GM19438 (cell line): Measurements from ENCODE around the gene HOXA1.

ENCODE experiments used
- ATAC-seq: cut with Tn5 transposase; IDR thresholded peaks from one replicate; pipeline ENCODE4 v1.9.1; 2021; ENCODE audit warnings: low read depth; ENCODE audit not compliant: unreplicated experiment

The HOXA1 gene

DNA sequence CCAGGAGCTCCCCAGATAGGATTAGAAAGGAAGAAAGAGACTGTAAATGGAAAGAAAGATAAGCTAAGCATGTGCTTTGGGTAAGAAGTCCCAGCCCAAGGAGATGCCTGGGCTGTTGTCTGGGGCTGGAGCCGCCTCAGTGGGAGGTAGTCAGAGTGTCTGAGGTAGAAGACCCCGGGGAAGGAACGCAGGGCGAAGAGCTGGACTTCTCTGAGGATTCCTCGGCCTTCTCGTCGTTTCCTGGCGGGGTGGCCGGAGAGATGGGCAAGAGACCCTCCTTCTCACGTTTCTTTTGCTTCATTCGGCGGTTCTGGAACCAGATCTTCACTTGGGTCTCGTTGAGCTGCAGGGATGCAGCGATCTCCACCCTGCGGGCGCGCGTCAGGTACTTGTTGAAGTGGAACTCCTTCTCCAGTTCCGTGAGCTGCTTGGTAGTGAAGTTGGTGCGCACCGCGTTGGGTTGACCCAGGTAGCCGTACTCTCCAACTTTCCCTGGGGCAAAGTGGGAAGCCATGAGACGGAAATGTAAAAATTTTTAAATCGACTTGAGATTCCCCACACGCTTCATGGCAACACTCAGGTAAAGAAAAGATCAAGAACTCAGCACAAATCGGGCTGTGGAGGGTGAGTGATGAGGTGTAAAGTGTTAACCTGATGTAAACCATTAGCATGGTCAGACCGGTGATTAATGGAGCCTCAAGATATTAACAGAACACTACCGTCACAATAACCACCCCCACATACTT, 1.3 kb downstream of the HOXA1 start:
- no peak for ATAC-seq

DNA sequence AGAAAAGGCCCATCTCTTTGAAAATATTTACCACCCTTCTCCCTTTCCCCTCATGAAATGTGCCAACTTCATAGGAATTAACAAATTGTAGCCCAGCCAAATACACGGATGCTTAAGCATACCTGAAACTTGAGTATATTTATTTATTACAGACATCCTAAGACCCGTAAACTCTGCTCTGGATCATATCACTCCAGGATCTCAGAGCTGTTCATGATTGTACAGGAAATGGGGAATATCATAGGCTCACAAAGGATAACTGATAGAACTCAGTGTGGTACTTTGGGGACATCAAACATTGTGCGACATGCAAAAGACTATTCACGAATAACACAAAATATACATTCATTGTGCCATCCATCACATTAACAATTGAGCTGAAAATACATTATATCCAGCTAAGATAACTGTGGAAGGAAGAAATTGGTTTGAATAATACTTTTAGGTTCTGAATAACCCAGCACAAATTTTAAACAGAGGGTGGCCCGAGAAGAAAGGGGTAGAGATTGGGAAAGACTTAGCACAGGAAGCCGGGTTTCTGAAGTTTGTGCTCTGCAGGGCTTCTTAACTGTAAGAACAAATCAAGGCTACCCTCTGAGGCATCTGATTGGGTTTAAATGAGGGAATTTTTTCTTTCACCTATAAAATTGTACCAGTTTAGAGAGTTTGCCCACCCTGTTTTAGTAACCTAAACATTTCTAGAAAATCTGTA, 2.5 kb downstream of the HOXA1 start:
- no peak for ATAC-seq

DNA sequence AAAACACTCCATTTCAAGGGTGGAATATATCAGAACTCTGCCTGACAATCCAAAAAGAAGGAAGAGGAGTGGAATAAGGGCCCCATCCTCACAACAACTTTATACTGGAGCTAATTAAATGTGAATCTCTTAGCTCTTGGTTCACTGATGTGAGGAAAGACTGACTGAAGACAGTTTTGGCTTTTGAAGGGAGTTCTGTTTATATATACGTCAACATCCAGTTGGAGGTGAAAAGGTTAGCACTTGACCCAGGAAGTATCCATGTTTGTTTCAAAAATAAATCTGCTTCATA, 3.0 kb downstream of the HOXA1 start:
- ATAC-seq = no peak

DNA sequence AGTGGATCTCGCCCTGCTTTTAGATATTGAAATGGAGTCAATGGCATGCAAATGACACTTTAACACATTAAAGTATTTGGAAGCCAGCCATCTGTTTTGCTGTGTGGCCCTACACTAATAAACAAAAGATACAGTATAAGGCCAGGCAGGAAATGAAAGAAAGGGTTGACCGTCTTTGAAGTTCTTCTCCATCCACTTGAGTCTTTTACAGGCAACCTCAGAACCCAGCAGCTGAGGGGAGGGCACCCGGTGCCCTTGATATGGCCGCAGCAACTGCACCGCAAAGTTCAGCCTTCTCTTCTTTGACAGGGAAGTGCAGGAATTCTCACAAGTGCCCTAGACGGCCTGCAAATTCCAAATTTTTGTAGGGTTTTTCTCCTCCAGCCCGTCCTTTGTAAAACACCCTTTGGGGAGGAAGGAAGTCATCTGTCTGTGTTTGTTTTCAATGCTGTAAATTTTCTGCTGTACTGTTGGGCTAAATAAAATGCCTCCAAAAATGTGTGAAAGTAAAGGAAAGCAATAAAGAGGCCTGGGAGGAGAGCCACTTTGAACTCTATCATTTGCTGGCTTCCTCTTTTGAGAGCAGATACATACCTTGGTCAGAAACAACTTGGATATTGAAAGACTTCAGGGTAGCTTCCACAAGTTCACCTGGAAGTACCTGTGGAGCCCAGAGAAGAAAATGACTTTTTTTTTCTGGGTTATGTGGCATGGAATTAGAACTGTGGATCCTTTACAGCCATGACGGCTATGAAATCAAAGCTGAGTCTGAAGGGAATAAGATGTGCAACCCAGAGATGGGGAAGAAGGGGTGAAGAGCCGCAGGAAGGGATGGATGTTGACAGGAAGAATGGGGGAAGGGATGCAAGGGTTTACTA, 3.6 kb downstream of the HOXA1 start:
- no peak for ATAC-seq

DNA sequence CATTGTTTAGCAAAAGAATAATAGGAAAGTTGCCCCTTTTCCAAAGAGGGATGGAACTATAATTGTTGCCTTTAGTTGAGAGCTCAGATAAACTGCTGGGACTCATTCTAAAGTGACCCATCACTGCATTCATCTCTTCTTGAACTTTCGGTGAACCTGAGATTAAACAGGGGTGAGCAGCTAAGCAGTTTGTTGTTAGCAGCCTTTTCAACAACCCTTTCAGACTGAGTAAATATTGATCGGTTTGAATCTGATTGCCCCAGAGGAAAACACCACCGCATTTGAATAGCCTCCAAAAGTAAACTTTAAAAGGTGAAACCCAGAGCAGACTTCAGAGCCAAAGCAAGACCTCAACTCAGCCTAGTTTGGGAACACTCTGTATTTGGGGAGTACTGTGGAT, 4.7 kb downstream of the HOXA1 start:
- ATAC-seq = no peak

DNA sequence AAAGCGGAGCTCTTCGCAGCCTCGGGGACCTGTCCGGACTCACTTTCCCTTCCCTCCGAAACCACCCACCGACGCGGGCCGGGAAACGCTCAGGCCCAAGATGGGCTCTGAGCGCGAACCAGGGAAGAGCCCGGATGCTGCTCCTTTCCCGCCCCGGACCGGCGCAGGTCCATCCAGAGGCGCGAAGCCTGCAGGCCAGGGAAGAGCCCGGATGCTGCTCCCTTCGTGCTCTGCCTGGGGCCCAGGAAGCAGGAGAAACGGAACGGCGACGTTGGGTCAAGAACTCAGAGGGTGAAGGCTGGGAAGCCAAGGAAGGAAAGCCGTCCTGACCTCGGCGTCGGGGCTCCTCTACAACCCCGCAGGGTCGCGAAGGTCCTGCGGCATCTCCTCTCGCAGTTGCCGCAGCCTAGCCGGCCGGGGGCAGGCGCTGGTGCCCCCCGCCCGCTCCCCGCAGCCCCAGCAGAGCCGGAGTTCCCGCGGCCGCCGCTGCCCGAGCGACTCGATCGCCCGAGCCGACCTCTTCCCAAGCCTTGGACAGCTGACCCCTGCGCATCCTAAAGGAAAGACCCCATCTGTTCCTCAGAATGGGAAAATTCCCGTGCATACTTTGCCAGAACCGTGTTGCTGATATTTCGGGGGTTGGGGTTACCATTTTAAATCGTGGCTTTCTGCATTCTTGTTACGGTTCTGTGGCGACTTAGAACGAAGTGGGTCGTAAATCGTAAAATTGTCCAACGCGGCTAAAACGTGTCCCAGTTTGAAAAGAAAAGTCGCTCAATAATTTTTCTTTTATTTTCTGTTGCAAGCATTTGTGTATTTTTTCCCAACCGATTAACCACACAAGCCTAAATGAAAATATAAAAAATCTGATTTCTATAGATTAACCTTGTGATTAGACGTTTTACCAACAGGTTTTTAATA, 7.5 kb downstream of the HOXA1 start:
- ATAC-seq = no peak

DNA sequence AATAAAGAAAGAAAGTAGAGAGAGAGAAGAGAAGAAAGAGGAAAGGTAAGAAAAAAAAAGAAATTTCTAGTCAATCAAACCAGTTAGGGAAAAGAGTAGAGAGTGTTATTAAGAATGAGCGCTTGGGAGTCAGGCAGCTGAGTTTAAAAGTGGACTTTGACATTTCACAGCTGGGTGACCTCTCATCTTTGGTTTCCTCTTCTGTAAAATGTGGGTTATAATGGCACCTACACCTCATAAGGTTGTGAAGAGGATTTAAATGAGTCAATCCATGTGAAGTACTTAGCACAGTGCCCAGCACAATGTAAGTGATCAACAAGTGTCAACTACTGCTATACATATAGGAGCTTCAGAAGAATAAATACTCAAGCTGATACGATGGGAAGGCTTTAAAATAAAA, 12.2 kb downstream of the HOXA1 start:
- ATAC-seq = no peak

DNA sequence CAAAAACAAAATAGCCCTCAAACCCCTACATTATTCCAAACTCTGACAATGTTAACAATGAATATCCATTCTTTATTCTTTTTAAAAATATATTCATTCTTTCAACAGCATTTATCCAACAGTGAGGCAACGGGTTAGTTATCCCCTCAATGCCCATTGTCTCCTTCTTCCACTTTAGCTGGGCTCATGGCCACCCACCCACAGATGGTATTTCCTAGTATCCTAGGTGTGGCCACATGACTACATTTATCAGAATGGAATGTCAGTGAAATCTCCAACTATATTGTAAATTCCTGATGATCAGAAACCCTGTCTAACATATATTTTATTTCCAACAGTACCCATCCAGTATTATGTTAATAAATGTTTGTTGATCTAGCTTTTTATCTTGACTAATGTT, 13.6 kb downstream of the HOXA1 start:
- ATAC-seq = no peak

DNA sequence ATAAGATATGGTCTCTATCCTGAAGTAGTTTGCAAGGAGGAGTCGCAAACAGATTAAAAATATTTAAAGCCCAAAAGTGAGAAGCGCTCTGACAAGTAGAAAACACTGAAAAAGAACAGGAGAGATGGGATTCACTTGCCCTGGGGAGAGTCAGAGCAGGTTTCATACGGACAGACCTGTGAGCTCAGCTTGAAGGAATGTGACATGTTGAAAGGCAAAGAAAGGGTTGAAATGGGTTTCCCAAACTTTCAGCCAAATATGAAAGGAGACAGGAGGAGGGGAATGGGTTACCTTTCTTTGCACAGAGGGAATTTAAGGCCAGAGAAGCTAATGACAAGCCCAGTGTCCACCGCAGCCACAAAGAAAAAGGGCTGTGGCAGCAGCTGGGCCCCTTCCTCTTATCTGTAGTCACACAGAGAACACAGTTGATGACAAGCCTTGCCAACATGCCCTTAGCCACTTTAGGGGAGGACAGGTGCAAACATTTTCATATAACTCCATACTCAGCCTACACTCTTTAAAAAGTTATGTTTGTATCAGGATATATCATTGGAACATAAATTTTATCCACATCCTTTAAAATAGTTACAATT, 14.9 kb downstream of the HOXA1 start:
- no peak for ATAC-seq

DNA sequence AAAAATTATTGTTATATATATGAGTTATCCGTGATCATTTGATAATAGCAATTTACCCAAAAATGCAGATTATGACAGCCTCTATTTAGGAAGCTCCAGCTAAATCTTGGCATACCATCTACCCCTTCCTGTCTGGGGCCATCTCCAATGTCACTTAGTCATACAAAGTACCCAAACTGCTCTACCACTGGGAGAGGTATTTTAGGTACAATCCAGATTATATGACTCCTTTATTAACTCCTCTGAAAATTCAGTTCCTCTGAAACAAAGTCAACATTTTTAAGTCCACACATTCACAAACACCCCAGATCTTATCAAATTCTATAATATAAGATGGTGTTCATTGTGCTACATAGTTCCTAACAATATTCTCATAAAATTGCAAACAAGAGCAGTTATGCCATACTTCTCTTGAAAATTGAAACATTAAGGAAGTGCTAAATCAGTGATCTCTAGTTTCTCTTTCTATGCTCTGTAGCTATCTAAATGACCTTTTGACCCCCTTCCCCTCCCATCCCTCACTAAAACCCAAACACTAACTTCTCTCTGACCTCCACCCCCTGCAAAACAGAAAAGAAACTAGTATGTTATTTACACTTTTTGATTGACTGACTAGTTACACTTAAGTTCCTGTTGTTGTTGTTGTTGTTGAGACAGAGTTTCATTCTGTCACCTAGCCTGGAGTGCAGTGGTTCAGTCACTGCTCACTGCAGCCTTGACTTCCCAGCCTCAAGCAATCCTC, 16.4 kb downstream of the HOXA1 start:
- ATAC-seq = no peak

DNA sequence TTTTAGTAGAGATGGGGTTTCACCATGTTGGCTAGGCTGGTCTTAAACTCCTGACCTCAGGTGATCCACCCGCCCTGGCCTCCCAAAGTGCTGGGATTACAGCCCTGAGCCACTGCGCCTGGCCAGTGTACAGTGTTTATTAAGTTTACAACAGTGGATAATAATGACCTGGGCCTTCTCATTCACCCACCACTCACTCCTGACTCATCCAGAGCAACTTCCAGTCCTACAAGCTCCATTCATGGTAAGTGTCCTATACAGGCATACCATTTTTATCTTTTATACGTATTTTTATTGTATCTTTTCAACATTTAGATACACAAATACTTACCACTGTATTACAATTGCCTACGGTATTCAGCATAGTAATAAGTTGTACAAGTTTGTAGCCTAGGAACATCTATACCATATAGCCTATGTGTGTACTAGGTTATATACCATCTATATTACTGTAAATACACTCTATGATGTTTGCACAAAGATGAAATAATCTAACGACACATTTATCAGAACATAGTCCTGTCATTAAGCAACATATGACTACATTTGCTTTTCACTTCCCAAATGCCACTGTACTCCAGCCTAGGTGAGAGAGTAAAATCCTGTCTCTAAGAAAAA, 17.1 kb downstream of the HOXA1 start:
- ATAC-seq = no peak

DNA sequence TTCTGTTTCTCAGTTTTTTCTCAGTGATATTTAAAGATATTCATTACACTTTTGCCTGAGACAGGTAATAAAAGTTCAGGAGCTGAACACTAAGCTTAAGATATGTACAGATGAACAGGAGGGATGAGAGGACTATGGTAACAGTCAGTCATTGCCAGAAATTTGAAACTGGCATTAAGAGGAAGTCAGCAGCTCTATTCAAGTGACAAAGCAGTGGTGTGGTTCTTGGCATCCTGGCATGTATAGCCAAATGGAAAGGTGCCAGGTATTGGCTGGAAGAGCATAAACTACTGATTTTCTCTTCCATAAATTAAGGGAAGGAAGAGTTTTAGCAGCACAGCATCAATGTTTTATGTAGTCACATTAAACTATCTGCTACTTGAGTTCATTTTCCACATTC, 22.7 kb downstream of the HOXA1 start:
- no peak for ATAC-seq

DNA sequence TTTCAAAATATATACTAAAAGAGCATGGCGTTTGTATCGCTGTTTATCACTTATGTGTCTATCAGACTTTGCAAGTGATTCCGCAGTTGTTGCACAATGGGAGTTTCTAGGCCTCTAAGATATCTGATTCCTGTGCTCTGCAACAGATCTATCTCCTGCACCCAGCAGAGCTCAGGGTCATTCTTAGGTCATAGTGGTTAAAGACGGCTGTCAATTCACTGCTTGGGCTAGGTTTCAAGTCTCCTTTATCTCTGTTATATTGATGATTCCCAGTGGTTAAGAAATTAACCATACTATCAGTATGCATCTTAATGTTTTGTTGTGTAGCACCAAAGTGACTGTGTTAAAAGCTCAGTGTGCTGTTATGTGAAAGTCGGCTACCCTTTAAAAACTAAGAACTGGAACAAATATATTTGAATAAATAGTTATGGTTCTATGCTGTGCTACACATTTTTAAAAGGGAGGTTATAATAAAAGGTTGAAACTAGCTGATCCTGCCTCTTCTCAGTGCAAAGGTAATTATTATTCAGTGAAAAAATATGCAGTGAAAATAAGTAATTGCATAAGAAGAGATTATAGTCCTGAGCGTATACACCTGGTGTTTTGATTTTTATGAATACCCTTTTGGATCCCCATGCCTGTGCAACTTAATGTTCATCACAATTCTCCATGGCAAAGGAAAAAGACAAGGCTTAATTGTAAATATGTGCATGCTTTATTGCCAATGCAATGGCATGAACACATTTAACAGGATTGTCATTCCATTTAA, 24.0 kb downstream of the HOXA1 start:
- no peak for ATAC-seq

DNA sequence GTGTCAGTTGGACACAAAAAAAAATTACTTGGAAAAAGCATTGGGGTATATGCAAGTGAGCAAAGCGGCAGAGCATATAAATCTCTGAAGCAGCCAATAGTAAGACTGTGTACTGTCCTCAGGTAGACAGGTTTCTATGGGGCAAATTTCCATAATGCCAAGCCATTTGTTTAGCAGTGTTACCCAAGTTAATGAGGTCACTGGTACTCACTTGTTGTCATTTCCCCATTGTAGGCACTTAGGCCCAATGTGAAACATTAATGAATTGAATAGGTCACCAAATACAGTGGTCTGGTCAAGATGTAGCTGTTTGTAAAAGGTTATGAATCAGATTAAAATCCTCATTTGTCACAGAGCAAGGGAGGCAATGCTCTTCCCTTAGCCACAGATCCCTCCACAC, 27.5 kb downstream of the HOXA1 start:
- no peak for ATAC-seq

DNA sequence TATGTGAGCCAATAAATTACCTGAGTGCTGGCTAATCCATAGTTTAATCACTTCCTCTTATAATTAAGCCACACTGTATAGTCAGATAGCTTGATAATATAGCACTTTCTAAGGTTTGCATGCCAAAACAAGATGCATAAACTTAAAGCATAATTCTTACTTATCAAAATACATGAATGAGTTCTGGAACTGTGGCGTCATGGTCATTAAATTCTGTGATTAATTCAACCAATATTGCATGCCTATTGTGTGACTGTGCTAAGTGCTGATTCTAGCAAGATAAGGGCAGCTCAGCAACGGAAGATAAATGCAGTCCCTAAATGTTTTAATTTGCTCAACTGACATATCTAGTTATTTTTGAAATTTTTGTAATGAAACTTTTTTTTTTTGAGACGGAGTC, 29.7 kb downstream of the HOXA1 start:
- ATAC-seq = no peak

DNA sequence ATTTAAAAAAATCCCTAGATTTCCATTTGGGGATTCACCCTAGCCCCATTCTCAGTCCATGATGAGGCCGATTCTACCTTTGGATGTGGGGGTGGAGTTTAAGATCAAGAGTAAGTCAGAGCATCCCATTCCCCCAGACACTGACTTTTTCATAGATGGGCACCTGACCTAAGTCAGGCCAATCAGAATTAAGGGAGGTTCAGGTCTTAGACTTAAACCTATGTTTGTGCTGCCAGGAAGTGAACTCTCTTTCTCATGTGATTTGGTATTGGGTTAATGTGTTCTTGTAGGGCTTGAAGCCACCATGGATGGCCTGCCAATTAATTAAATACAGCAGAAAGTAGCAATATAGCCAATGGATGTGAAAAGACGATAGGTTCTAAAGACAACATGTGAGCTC, 30.1 kb downstream of the HOXA1 start:
- ATAC-seq = no peak

DNA sequence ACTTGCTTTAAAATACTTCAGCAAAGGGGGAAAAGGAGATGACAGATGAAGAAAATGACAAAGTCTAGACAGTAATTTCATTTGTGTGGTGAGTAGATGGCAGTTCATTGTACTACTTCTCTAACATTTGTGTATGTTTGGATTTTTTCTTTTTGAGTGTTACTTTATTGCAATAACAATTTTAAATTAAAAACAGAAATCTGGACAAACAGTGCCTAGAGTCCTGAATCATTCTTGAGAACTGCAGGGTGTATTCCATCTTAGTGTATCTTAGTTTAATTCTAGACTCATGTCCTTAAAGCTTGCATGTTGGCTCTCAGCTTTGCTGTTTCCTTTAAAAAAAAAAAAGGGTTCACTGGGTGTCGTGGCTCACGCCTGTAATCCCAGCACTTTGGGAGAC, 31.1 kb downstream of the HOXA1 start:
- ATAC-seq = no peak

DNA sequence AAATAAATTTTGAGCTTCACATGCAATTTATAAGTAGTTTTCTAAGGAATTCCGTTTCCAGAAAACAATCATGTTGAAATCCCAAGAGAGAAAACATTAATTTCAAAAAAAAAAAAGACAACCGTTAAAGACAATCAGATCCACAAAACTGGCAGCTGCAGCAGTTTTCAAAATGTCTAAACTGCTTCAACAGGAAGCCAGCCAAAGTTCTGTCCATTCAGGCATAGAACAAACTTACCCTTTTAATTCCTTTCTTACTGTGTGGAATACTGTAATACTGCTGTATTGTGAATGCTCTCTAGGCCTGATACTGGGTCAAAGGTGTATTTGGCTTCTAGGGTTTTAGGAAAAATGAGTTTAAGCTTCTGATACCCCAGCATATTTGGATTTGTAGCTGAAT, 31.6 kb downstream of the HOXA1 start:
- no peak for ATAC-seq
